Sigmoid colon (tissue), 7 donors: ENCODE results near the gene TRIP13. TPM values are rescaled to one million over a fixed set of nuclear protein-coding genes. Genes with fewer than 3 reads are reported as not detected.

Experiments
- DNase-seq: peaks from one replicate; pipeline ENCODE4 v3.0.0-alpha.2; 2019
- H3K27ac ChIP-seq, 4 donors: fragments of 200-600 bp; sonication (generic); one replicate each; pipeline ENCODE4 v1.5.1; 2016 to 2019; ENCODE audit warnings: mild to moderate bottlenecking in 1 of 4
- H3K27me3 ChIP-seq, 3 donors: fragments of 200-600 bp; sonication (generic); one replicate each; pipeline ENCODE4 v1.5.1; 2019; ENCODE audit warnings: mild to moderate bottlenecking in 1 of 3
- H3K36me3 ChIP-seq, 4 donors: fragments of 200-600 bp; sonication (generic); one replicate each; pipeline ENCODE4 v1.5.1; 2016 to 2019
- H3K4me1 ChIP-seq, 4 donors: fragments of 200-600 bp; sonication (generic); one replicate each; pipeline ENCODE4 v1.5.1; 2017 to 2019
- H3K4me3 ChIP-seq, 4 donors: fragments of 200-600 bp; sonication (generic); one replicate each; pipeline ENCODE4 v1.5.1; 2017 to 2019; ENCODE audit warnings: mild to moderate bottlenecking in 2 of 4, moderate library complexity in 1 of 4
- H3K9me3 ChIP-seq, 4 donors: fragments of 200-600 bp in 3 of 4; sonication (generic) in 3 of 4; one replicate each; pipeline versions ENCODE4 v1.5.1 to v1.6.1; 2013 to 2019
- CTCF ChIP-seq, 4 experiments: fragments of 450-650 bp in 3 of 4; fragments of 200-600 bp in 1 of 4; IDR thresholded peaks; one replicate each; pipeline ENCODE4 v1.5.1; 2016 to 2019; ENCODE audit warnings: antibody characterized with exemption in 4 of 4, mild to moderate bottlenecking in 3 of 4, moderate library complexity in 2 of 4
- EP300 ChIP-seq, 4 donors: sonication (generic); formaldehyde crosslinking; IDR thresholded peaks; one replicate each; pipeline ENCODE4 v1.6.1; 2017; ENCODE audit warnings: antibody characterized with exemption in 4 of 4
- POLR2A ChIP-seq, 2 donors: fragments of 450-650 bp; IDR thresholded peaks; one replicate each; pipeline ENCODE4 v1.6.1; 2016; ENCODE audit warnings: antibody characterized with exemption in 2 of 2, mild to moderate bottlenecking in 2 of 2, moderate library complexity in 2 of 2
- POLR2AphosphoS5 ChIP-seq, 4 donors: sonication (generic); formaldehyde crosslinking; IDR thresholded peaks; one replicate each; pipeline ENCODE4 v1.6.1; 2017; ENCODE audit warnings: antibody characterized with exemption in 4 of 4
- WGBS, 2 donors: extraction: QIAGEN DNeasy Blood & Tissue Kit; methylation state at CpG; one replicate each; pipeline ENCODE4 v1.1.7; 2013; 5-methylcytosine and 5-hydroxymethylcytosine counted together
- intact Hi-C: fragments of 100-400 bp; cut with DNase I; formaldehyde crosslinking; loops from one replicate; pipeline ENCODE4 v1.15.1; 2023
- polyA plus RNA-seq, 3 donors: library from polyadenylated mRNA; stranded (reverse); fragments of 200-250 nt; gene quantifications; one replicate each; pipeline ENCODE4 v1.2.3, GENCODE V29; 2013
- total RNA-seq, 4 donors: library from RNA; depleted of rRNA; stranded (reverse); fragments of >200 nt; gene quantifications; one replicate each; pipeline ENCODE4 v1.1.0, GENCODE V29; 2016
- donor health status: healthy with polysubstance abuse.
- donor health status: Bipolar disorder and iron deficiency.
- donor health status: healthy.

Gene TRIP13
- total and polyA plus RNA-seq, 7 donors: 0.16 to 7.7 (median 1.0) TPM; not detected in 1

GRCh38 chr5:848671-849111 lies 44.0 kb upstream of the TRIP13 start:
- Histone ChIP-seq H3K27ac (no peak overlapping the region), H3K36me3 (no peaks in the 10 kb centered on the region), H3K4me3 (no peak overlapping the region), H3K27me3 (peaks cover 4 to 44% (median 32%) of the 10 kb centered on the region in 3 donors), H3K9me3 (no peaks in the 10 kb centered on the region), H3K4me1 (peaks cover 0 to 10% (median 6%) of the 10 kb centered on the region in 4 donors)
- WGBS, 2 donors: 82 to 90% methylated on average over 14 of the region's 14 CpGs
- DNase-seq: peak; percentile 52
- intact Hi-C loops: no loop called here
- TF ChIP-seq POLR2AphosphoS5 (IDR thresholded peaks at IDR 0.05) (no peak), EP300 (IDR thresholded peaks at IDR 0.05) (no peak), CTCF (IDR thresholded peaks at IDR 0.05) (no peak), POLR2A (IDR thresholded peaks at IDR 0.05) (no peak)

DNA sequence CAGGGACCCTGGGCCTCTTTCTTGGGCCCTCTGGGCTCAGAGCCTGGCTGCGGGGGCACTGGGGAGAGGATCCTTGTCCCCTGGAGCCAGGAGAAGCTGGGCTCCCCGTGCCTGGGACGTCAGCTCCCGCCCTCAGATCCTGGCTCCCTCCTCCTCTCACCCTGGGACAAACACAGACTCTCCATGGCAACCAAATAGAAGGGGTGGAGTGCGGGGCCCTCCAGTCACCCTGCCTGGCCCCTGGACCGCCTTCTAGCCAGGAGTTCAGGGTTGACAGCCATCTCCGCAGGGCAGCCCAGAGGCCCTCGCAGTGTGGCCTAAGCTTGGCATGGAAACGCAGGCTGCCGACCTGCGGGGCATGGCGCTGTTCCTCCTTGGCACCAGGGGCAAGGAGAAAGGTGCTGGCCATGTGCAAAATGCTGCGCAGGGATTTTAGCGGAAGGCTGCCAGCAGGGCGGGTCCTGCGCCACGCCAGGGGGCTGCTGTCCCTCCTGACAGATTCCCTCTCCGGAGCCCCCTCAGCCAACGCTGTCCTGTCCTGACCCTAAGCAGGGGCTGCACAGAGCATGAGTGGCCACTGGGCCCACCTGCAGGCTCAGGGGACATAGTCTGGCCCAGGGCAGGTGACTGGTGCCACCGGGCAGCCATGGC lies 42.9 kb upstream of the TRIP13 start:
- 34 to 70% methylated on average over 20 of the region's 20 CpGs for WGBS, 2 donors

GRCh38 chr5:850511-851006 lies 42.1 kb upstream of the TRIP13 start, which contains the start of gene ZDHHC11:
Gene ZDHHC11 (minus strand): TSS chr5:850986. CDS start chr5:850602, 384 bp downstream.
- intact Hi-C loops: no loop called here
- Histone ChIP-seq H3K4me3 (peak within 1 kb of the TSS in 3 of 4 donors; percentile 5 to 28 (median 10)), H3K27me3 (peaks cover 4 to 52% (median 34%) of the 10 kb centered on the region in 3 donors), H3K27ac (no peak within 1 kb of the TSS), H3K36me3 (no peaks in the 10 kb centered on the region), H3K4me1 (peaks cover 0 to 10% (median 6%) of the 10 kb centered on the region in 4 donors), H3K9me3 (no peaks in the 10 kb centered on the region)
- WGBS, 2 donors: 30 to 62% methylated on average over 27 of the region's 27 CpGs
- TF ChIP-seq POLR2AphosphoS5 (IDR thresholded peaks at IDR 0.05): no peak
- no peak for TF ChIP-seq CTCF (IDR thresholded peaks at IDR 0.05)
- no peak for TF ChIP-seq EP300 (IDR thresholded peaks at IDR 0.05)
- TF ChIP-seq POLR2A (IDR thresholded peaks at IDR 0.05): no peak
- peak; percentile 67 for DNase-seq

More for the DNA sequence above, 42.9 kb upstream of the TRIP13 start:
- intact Hi-C loops: no loop called here
- peaks cover 0 to 10% (median 6%) of the 10 kb centered on the region in 4 donors for H3K4me1 ChIP-seq
- DNase-seq: peak; percentile 51
- H3K27me3 ChIP-seq: peaks cover 4 to 52% (median 34%) of the 10 kb centered on the region in 3 donors
- no peaks in the 10 kb centered on the region for H3K9me3 ChIP-seq
- TF ChIP-seq POLR2A (IDR thresholded peaks at IDR 0.05): no peak
- TF ChIP-seq CTCF (IDR thresholded peaks at IDR 0.05): no peak
- no peak for TF ChIP-seq EP300 (IDR thresholded peaks at IDR 0.05)
- no peak for TF ChIP-seq POLR2AphosphoS5 (IDR thresholded peaks at IDR 0.05)
- H3K4me3 ChIP-seq: peak overlapping the region in 2 of 4 donors; percentile 10 to 28
- H3K36me3 ChIP-seq: no peaks in the 10 kb centered on the region
- no peak overlapping the region for H3K27ac ChIP-seq

GRCh38 chr5:851076-851475 lies 41.6 kb upstream of the TRIP13 start:
- DNase-seq: peak; percentile 44
- Histone ChIP-seq H3K4me3 (no peak overlapping the region), H3K27ac (no peak overlapping the region), H3K27me3 (peaks cover 4 to 52% (median 34%) of the 10 kb centered on the region in 3 donors), H3K36me3 (no peaks in the 10 kb centered on the region), H3K9me3 (no peaks in the 10 kb centered on the region), H3K4me1 (peaks cover 0 to 10% (median 6%) of the 10 kb centered on the region in 4 donors)
- intact Hi-C loops: no loop called here
- 40 to 53% methylated on average over 19 of the region's 19 CpGs for WGBS, 2 donors
- TF ChIP-seq POLR2A (IDR thresholded peaks at IDR 0.05) (no peak), CTCF (IDR thresholded peaks at IDR 0.05) (no peak), POLR2AphosphoS5 (IDR thresholded peaks at IDR 0.05) (no peak), EP300 (IDR thresholded peaks at IDR 0.05) (no peak)
